OCI-LY7 (cell line): ENCODE data around the gene KIAA1328.

Experiments
- CTCF ChIP-seq: fragments of 200-600 bp; sonication (generic); conservative IDR thresholded peaks from 2 replicates; pipeline ENCODE4 v1.5.1; 2014; ENCODE audit warnings: mild to moderate bottlenecking, antibody characterized with exemption, low read length, moderate library complexity, mixed read lengths
- EZH2phosphoT487 ChIP-seq: fragments of 200-600 bp; sonication (generic); IDR thresholded peaks from 2 replicates; pipeline ENCODE4 v1.6.1; 2018; ENCODE audit warnings: low read depth, borderline replicate concordance, mild to moderate bottlenecking, mixed run types, antibody characterized with exemption, low read length, moderate library complexity, mixed read lengths

DNA sequence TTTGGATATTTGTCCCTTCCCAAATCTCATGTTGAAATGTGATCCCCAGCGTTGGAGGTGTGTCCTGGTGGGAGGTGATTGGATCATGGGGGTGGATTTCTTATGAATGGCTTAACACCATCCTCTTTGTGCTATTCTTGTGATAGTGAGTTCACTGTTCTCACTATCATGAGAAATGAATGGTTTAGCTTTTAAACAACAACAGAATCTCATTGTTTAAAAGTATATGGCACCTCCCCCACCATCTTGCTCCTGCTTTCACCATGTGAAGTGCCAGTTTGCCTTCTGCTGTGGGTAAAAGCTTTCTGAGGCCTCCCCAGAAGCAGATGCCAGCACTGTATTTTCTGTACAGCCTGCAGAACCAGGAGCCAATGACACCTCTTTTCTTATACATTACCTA, 38.1 kb downstream of the KIAA1328 start:
- no peak for TF ChIP-seq CTCF
- no peak for TF ChIP-seq EZH2phosphoT487
